GM19467 (cell line): Measurements from ENCODE around the gene ISM1.

Experiments used
- ATAC-seq: cut with Tn5 transposase; IDR thresholded peaks from one replicate; pipeline ENCODE4 v1.9.1; 2021; ENCODE audit warnings: mild to moderate bottlenecking, moderate library complexity; ENCODE audit not compliant: unreplicated experiment

Gene ISM1

DNA sequence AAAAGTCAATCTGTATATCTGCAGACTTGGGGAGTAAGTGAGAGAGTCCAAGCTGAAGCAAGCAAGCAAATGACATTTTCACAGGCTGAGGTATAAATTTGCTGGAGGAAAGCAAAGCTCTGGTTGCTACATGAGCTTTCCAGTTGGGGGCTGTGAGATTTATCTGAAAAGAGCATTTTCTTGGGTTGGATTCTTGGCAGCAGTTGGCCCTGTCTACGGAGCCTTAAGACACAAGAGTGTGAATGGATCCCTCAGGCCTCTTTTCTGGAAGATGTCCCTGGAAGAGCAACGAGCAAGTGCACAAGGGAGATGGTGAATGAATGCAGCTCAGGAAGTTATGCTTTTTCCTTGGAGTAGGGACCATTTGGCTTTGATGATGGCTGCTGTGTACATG, 30.8 kb downstream of the ISM1 start:
- no peak for ATAC-seq

DNA sequence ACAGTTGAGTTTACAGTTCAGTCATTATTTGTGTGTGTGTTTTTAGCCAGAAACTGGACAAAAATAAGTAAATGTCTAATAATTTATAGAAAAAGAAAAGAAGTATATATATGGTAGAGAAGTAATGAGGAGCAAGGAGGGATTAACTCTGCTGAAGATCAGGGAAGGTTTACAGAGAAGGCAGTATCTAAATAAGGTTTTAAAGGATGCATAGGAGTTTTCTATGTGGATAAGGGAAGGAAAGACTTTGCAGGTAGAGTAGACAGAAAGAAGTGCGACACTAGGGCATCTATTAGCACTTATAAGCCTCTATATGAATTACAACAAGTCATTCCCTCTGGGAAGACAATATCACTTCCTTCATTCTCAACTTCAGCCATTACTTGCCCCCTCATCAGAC, 34.3 kb downstream of the ISM1 start:
- no peak for ATAC-seq

GRCh38 chr20:13256606-13257005, 35.5 kb downstream of the ISM1 start:
- ATAC-seq: no peak

DNA sequence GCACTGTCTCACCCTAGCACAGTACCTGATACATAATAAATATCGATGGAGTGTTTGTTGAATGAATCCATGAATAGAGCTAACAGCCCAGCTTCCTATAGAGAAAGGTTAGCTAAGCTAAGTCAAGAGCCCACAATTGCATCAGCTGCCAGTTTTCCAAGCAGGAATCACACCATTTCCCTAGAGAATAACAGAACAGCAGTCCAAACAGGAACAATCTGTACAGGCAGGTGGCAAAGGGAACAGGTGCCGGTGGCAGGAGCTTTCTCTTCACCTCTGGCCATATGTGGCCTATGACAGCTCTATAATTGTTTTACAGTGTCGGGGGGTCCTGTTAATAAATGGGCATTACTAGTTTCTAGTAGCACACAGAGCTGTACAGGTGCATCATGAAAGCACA, 38.8 kb downstream of the ISM1 start:
- no peak for ATAC-seq

GRCh38 chr20:13260650-13261279, 39.7 kb downstream of the ISM1 start:
- no peak for ATAC-seq

DNA sequence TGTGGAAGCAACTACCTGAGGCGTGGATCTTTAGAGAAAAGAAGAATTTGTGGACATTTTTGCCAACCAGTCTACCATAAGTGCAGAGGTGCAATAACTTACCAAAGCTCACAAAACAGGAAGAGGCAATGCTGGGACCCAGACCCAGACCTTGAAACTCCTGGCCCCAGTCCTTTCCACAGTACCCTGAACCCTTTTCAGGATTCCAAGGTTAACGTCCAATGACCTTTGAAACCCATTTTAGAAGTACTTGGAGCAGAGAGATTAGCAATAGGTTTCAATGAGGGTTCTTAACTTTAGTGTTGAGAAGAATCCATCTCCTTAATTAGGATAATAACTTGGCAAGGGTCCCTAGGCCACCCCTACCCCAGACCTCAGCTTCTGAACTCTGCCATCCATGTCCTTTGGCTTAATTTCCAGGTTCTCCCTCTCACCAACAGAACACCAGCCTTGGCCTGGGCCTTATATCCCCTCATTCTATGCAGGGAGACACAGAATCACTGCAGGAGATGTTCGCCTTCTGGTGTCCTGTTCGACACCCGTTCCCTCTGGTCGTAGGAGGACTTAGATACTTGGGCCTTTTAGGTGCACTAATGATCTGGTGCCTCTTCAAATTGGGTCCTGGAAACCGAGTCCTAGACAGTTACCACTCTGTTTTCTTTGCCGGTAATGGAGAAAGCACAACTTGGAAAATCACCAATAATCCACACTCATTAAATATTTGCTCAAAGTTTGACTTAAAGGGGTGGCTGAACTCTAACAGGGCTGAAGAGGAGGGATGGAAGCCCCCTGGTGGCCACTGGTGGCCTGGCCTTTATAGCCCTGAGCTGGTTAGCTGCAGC, 40.6 kb downstream of the ISM1 start:
- peak; percentile 70 for ATAC-seq

DNA sequence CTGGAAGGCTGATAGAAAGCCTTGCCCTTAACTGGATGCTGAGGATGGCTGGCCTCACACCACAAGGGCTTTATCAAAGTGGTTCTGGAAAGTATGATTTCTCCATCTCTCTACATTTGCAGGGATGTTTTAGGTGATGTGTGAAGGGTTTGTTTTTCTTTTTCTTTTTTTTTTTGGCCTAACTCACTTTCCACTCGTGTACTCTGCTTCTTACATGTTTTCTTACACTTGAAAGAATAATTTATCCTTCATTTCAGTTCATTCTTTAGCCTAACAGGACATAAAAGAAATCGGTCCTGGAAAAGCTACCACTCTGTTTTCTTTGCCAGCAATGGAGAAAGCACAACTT, 41.2 kb downstream of the ISM1 start:
- ATAC-seq: no peak

- ATAC-seq: no peak
Observed at GRCh38 chr20:13262671-13263360, 41.7 kb downstream of the ISM1 start.

DNA sequence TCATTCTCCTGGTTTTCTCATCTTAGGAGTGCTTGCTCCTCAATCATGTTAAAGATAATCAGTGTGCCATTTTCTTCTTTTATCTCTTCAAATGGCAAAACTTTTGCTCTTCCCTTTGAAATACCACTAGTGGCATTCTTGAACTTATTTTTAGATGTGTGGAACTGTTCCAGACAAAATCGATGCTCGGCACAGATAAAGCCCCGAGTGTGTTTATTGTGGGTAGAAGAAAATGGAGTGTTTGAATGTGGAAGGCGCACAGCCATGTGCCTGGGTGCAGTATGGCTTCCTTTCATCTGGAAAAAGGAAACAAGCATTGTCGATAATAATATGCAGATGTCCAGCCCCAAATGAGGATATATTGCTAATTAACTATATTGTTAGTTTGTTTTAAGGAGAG, 42.4 kb downstream of the ISM1 start:
- no peak for ATAC-seq

DNA sequence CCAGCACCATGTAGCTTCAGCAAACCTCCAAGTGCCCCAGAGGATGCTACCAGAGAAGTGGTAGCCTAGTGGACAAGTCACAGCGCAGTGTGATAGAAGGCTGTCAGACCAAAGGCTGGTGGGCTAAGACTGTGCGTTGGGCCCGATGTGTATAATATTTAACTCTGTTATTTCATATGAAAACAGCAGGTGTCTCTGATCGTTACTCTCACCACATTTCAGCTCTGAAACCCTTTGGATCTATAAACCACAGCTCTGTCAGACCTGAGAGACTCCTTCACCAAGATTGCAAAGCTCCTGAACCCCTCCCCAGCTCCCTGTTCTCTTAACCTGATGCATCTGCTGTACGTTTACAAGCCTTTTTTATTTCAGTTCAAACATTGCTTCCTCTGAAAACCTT, 43.8 kb downstream of the ISM1 start:
- peak; percentile 45 for ATAC-seq

DNA sequence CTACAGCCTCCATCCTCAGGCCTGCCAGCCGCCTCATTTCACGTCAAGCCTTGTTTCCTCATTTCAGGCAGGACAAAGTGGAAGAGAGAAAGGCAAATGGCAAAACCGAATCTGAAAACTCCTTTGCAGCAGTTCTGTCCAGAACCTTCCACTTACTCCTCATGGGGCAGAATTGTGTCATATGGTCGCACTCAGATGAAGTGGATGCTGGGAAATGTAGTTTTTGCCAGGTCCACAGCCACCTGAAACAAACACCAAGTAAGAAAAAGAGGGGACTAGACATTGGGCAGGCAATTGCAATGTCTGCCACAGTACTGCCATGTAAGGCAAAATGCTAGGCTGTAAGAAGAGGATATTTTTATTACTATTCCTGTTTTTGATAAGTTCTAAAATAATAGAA, 44.9 kb downstream of the ISM1 start:
- ATAC-seq: no peak

- no peak for ATAC-seq
Observed at GRCh38 chr20:13267231-13267630, 46.2 kb downstream of the ISM1 start.

GRCh38 chr20:13268953-13269352, 47.9 kb downstream of the ISM1 start:
- ATAC-seq: no peak

- no peak for ATAC-seq
Observed at GRCh38 chr20:13270211-13270610, 49.1 kb downstream of the ISM1 start.

DNA sequence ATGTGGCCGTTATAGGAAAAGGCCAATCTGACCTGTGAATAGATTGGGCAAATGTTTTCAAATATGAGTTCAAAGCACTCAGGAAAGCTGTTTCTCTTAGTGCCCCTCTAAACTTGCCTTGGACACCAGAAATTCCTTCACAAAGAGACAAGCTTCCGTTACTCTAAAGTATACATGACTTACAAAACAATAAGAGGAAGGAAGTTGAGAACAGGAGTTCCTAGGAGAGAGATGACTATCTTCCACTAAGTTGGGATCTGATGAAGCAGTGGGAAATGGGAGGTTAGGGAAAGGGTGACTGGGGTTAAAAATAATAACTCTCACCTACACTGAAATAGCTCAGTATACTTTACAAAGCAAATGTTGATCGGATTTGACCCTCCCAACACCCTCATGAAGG, 50.0 kb downstream of the ISM1 start:
- ATAC-seq: no peak

DNA sequence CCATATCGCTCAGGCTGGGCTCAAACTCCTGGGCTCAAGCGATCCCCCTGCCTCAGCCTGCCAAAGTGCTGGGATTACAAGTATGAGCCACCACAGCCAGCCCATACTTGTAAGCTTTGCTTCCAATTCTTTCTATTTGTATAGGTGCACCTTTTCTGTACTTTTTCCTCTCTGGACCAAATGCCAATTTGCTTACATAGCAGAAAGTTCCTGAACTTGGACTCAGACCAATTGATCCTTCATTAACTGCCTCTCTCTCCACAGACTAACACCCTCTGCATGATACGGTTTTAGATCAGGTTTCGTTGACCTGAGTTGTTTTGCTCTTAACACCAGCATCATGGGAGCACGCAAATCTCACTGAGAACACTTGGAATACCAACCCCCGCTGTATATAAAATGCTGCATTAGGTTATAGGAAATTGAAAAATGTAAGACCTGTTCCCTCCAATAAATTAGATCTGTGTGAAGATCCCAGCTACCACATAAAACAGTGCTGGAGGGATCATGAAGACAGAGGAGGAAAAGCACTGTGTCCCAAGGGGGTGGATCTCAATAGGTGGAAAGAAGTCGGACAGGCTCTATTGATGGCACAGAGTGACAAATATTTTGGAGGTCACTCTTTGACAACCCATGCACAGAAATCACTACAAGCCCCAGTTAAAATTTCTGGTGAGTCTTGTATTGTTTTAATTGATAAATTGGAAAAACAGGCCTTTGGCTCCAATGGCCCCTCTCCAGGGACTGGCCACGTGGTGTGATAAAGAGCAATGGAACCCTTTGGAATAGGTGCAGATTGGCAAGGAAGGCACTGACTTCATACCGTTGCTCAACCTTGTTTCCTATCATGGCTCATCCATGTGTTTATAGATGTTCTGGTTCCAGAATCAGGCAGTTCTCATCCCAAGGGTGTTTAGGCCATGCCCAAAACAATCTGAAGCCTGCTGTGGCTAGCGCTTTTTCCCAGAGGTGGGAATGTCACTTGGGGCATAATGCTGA, 51.2 kb downstream of the ISM1 start:
- no peak for ATAC-seq

GRCh38 chr20:13274275-13274861, 53.3 kb downstream of the ISM1 start:
- no peak for ATAC-seq

- no peak for ATAC-seq
Observed at GRCh38 chr20:13276945-13277541, 56.0 kb downstream of the ISM1 start.

- ATAC-seq: no peak
Observed at GRCh38 chr20:13277663-13278295, 56.7 kb downstream of the ISM1 start.
